K562 (cell line): ENCODE data around the gene HPF1. TPM values are rescaled to one million over a fixed set of nuclear protein-coding genes. Genes with fewer than 3 reads are reported as not detected.

Experiments used
- ATAC-seq: fragments of 200-7000 bp; cut with Tn5 transposase; 3 replicates; pipeline ENCODE4 v1.9.1; 2020; ENCODE audit warnings: moderate library complexity
- BruUV-seq: library from RNA; stranded (reverse); fragments of 400-500 nt; replicated peaks from 2 replicates; lab custom pipeline; 2021; lab: Mats Ljungman, UMichigan
- CTCF ChIA-PET: fragments of 300-600 bp; formaldehyde crosslinking; extraction: SDS; loops from one replicate; lab custom pipeline; 2021; ENCODE audit warnings: low intra/inter-chr PET ratio; lab: Yijun Ruan, JAX
- POLR2A ChIA-PET: fragments of 300-600, 350-650 bp; sonication (Branson Sonifier 250); formaldehyde crosslinking; extraction: SDS; loops from one replicate; lab custom pipeline; 2021; ENCODE audit warnings: antibody characterized with exemption, inconsistent platforms; lab: Yijun Ruan, JAX
- DNase-seq, 4 experiments: peaks; one replicate each; pipeline versions ENCODE4 v3.0.0 to v3.0.0-alpha.2; 2011 to 2018; ENCODE audit warnings: low spot score in 3 of 4, mixed read lengths in 3 of 4; ENCODE audit errors: extremely low read depth in 1 of 4
- FAIRE-seq: peaks from 2 replicates; lab custom pipeline; 2011; peaks lifted over from hg19 to GRCh38; lab: Jason Lieb, UNC
- H2AFZ ChIP-seq: 2 replicates; pipeline ENCODE4 v1.6.0; 2011; ENCODE audit warnings: low read depth, low read length, control low read depth, inconsistent platforms
- H3K27ac ChIP-seq: fragments of 200-600 bp; 3 replicates; pipeline ENCODE4 v1.8.0; 2011; ENCODE audit warnings: low read depth, mild to moderate bottlenecking, control low read depth, inconsistent platforms, low read length, moderate library complexity, mixed read lengths; ENCODE audit errors: extremely low read depth
- H3K27me3 ChIP-seq, 2 experiments: fragments of 300-600 bp in 1 of 2; 2 replicates in 1 of 2; 3 replicates in 1 of 2; pipeline versions ENCODE4 v1.6.0 to v1.8.0; 2011; ENCODE audit warnings: inconsistent platforms in 2 of 2, low read length in 2 of 2, mild to moderate bottlenecking in 1 of 2, mixed read lengths in 1 of 2, moderate library complexity in 1 of 2; ENCODE audit not compliant: control insufficient read depth in 2 of 2, insufficient read depth in 2 of 2
- H3K36me3 ChIP-seq: fragments of 300-600 bp; 3 replicates; pipeline ENCODE4 v1.8.0; 2011; ENCODE audit warnings: mild to moderate bottlenecking, low read length, inconsistent platforms; ENCODE audit not compliant: control insufficient read depth, insufficient read depth
- H3K4me1 ChIP-seq, 2 experiments: fragments of 200-600 bp in 1 of 2; replicated peaks in 1 of 2; 2 replicates in 1 of 2; 3 replicates in 1 of 2; pipeline versions ENCODE4 v1.5.1 to v1.8.0; 2011; ENCODE audit warnings: inconsistent platforms in 2 of 2, low read length in 2 of 2, mild to moderate bottlenecking in 1 of 2, mixed read lengths in 1 of 2, moderate library complexity in 1 of 2; ENCODE audit not compliant: control insufficient read depth in 2 of 2, insufficient read depth in 2 of 2
- H3K4me2 ChIP-seq: 2 replicates; pipeline ENCODE4 v1.6.1; 2011; ENCODE audit warnings: low read length, control low read depth, inconsistent platforms, mixed read lengths; ENCODE audit not compliant: insufficient read depth
- H3K4me3 ChIP-seq: fragments of 200-600 bp; sonication (generic), shearing (Covaris generic); 2 replicates; pipeline ENCODE4 v1.5.1; 2016; ENCODE audit warnings: control low read depth, inconsistent platforms
- H3K79me2 ChIP-seq: fragments of 200-600 bp; 3 replicates; pipeline ENCODE4 v1.8.0; 2011; ENCODE audit warnings: low read length, inconsistent platforms; ENCODE audit not compliant: control insufficient read depth, insufficient read depth
- H3K9ac ChIP-seq, 2 experiments: 2 replicates each; pipeline versions ENCODE4 v1.6.0 to v1.6.1; 2011; ENCODE audit warnings: low read depth in 2 of 2, low read length in 2 of 2, control low read depth in 1 of 2, inconsistent platforms in 1 of 2, mild to moderate bottlenecking in 1 of 2, mixed read lengths in 1 of 2; ENCODE audit not compliant: insufficient read depth in 1 of 2
- H3K9me1 ChIP-seq: one replicate; pipeline ENCODE4 v1.6.0; 2011; ENCODE audit warnings: inconsistent platforms, mild to moderate bottlenecking, low read length, moderate library complexity; ENCODE audit not compliant: control insufficient read depth, insufficient read depth
- H3K9me3 ChIP-seq: replicated peaks from 2 replicates; pipeline ENCODE4 v1.5.1; 2011; ENCODE audit warnings: low read depth, low read length, inconsistent platforms; ENCODE audit not compliant: control insufficient read depth, insufficient read depth
- H4K20me1 ChIP-seq: replicated peaks from 2 replicates; pipeline ENCODE4 v1.6.1; 2011; ENCODE audit warnings: low read length, inconsistent platforms, mixed read lengths; ENCODE audit not compliant: control insufficient read depth, insufficient read depth
- ATF3 ChIP-seq, 2 experiments: fragments of 450-650 bp in 1 of 2; sonication (generic) in 1 of 2; formaldehyde crosslinking in 1 of 2; IDR thresholded peaks in 1 of 2; conservative IDR thresholded peaks in 1 of 2; 2 replicates each; pipeline versions ENCODE4 v1.6.1 to v1.8.1; 2016 to 2023; ENCODE audit warnings: mild to moderate bottlenecking in 2 of 2, moderate library complexity in 2 of 2, inconsistent platforms in 1 of 2, missing genetic modification reagents in 1 of 2
- CEBPG ChIP-seq, 3 experiments: fragments of 200-800 bp in 1 of 3; sonication (Bioruptor generic) in 1 of 3; sonication (generic) in 1 of 3; formaldehyde crosslinking in 1 of 3; IDR thresholded peaks in 2 of 3; conservative IDR thresholded peaks in 1 of 3; 2 replicates each; pipeline versions ENCODE4 v1.6.1 to v1.8.0; 2016 to 2022; ENCODE audit warnings: missing compliant biosample characterization in 2 of 3, missing genetic modification characterization in 2 of 3, mild to moderate bottlenecking in 1 of 3, missing genetic modification reagents in 1 of 3
- CREB3L1 ChIP-seq: fragments of 450-650 bp; IDR thresholded peaks from 2 replicates; pipeline ENCODE4 v1.6.1; 2014; ENCODE audit warnings: low read depth, mild to moderate bottlenecking, moderate library complexity, borderline replicate concordance
- MAZ ChIP-seq, 2 experiments: fragments of 450-650 bp in 1 of 2; sonication (generic) in 1 of 2; formaldehyde crosslinking; IDR thresholded peaks in 1 of 2; conservative IDR thresholded peaks in 1 of 2; 2 replicates each; pipeline versions ENCODE4 v1.4.0 to v1.5.0; 2020; ENCODE audit warnings: mild to moderate bottlenecking in 1 of 2, missing genetic modification reagents in 1 of 2
- SOX6 ChIP-seq: fragments of 450-650 bp; IDR thresholded peaks from 2 replicates; pipeline ENCODE4 v1.6.1; 2014; ENCODE audit warnings: mild to moderate bottlenecking
- WGBS: fragments of 100-300 bp; shearing (Covaris generic); methylation state at CpG from one replicate; pipeline ENCODE4 v1.1.6; 2016; ENCODE audit warnings: low coverage, mixed read lengths; ENCODE audit not compliant: insufficient coverage; ENCODE audit errors: missing lambda C conversion rate; 5-methylcytosine and 5-hydroxymethylcytosine counted together
- in situ Hi-C: fragments of 300-500 bp; cut with MboI; formaldehyde crosslinking; loops from 4 replicates; pipeline ENCODE4 v1.15.0; 2018; ENCODE audit warnings: inconsistent platforms, mixed read lengths
- intact Hi-C: fragments of 100-400 bp; cut with micrococcal nuclease; formaldehyde crosslinking; loops from 2 replicates; pipeline ENCODE4 v1.14.2; 2022
- polyA plus RNA-seq, 8 experiments: library from polyadenylated mRNA; depleted of rRNA in 4 of 8; stranded (reverse) in 5 of 8; unstranded in 3 of 8; fragments of >200 nt; fragmentation: Nextera tagmentation in 2 of 8; fragmentation: Illumina TruSeq in 1 of 8; extraction: Ambion mirVana in 2 of 8; extraction: Trizol in 1 of 8; gene quantifications; 2 replicates each; pipeline versions ENCODE4 v1.2.1 to v1.2.3, GENCODE V29; 2011 to 2014; ENCODE audit warnings: inconsistent platforms in 1 of 8, missing spikeins in 1 of 8
- total RNA-seq, 7 experiments: library from RNA; depleted of rRNA in 6 of 7; stranded (reverse); fragments of >200 nt in 6 of 7; fragmentation: Illumina TruSeq in 2 of 7; extraction: Trizol in 2 of 7; gene quantifications; 2 replicates each; pipeline versions ENCODE4 v1.2.1 to v1.2.3, GENCODE V29; 2011 to 2021; ENCODE audit warnings: low replicate concordance in 1 of 7

HPF1 gene
- total and polyA plus RNA-seq, 9 of the 15 experiments (the other 6 are each of a cell fraction or from before 2014, with no cell fraction given): 21.2 to 89.4 (median 35.2) TPM

GRCh38 chr4:169791062-169791461 is 33.3 kb upstream of the HPF1 start:
- no peak overlapping the region for H3K4me2 ChIP-seq
- WGBS: 0% methylated on average over 2 of the region's 2 CpGs
- no peaks in the 10 kb centered on the region for H4K20me1 ChIP-seq
- H3K4me3 ChIP-seq: no peak overlapping the region
- H3K9ac ChIP-seq: no peak overlapping the region
- H3K27ac ChIP-seq: no peak overlapping the region
- FAIRE-seq (no peak), ATAC-seq (no peak)
- H3K9me3 ChIP-seq: no peaks in the 10 kb centered on the region
- POLR2A ChIA-PET: no interaction called here
- H3K9me1 ChIP-seq: no peaks in the 10 kb centered on the region
- TF ChIP-seq ATF3 (IDR thresholded peaks at IDR 0.05): 0 out of 2 replicates have a peak, but pooled peaks have one; percentile 8
- no peak for TF ChIP-seq ATF3 (CRISPR knock-in tag; conservative IDR thresholded peaks at IDR 0.05)
- TF ChIP-seq CREB3L1: no peak
- TF ChIP-seq SOX6: no peak
- TF ChIP-seq MAZ (CRISPR knock-in tag; conservative IDR thresholded peaks at IDR 0.05 in 1 of 2, IDR thresholded peaks at IDR 0.05 in 1 of 2): no peak
- no peak for TF ChIP-seq CEBPG (CRISPR knock-in tag; IDR thresholded peaks at IDR 0.05)
- TF ChIP-seq CEBPG (tag; conservative IDR thresholded peaks at IDR 0.05 in 1 of 2, IDR thresholded peaks at IDR 0.05 in 1 of 2): peak in 1 of 2 experiments; percentile 69; a peak in 2 of 4 replicates
- TF ChIP-seq, all 486 proteins: peak for 2
- peaks cover 0 to 4% of the 10 kb centered on the region in 2 experiments; a peak in 1 of 5 replicates for H3K4me1 ChIP-seq
- no peaks in the 10 kb centered on the region for H3K79me2 ChIP-seq
- DNase-seq: no peak
- no peaks in the 10 kb centered on the region for H3K36me3 ChIP-seq
- intact Hi-C loops (loop anchor here (1.0 to 10.0 kb wide), 2 partner anchors 178 to 766 kb away; no protein-coding TSS in a partner anchor), in situ Hi-C loops (loop anchor here (5.0 kb wide), 1 partner anchor 86 kb away; no protein-coding TSS in a partner anchor)
- CTCF ChIA-PET: no interaction called here
- H3K27me3 ChIP-seq: peaks cover 10 to 14% of the 10 kb centered on the region in 2 experiments; a peak in 4 of 5 replicates
- no TSS peak for BruUV-seq
- no peak overlapping the region for H2AFZ ChIP-seq
